ENCODE results near the gene ABCB4. TPM values are rescaled to one million over a fixed set of nuclear protein-coding genes. Genes with fewer than 3 reads are reported as not detected.

Gene ABCB4
- polyA plus RNA-seq, 3 donors = 2.4 to 3.4 (median 3.3) TPM

GRCh38 chr7:87370660-87371180, 104.8 kb downstream of the ABCB4 start:
- DNase-seq (ENCODE audit: extremely low read depth in 1 of 11, low read depth in 9 of 11, low spot score in 4 of 11) = no peak

DNA sequence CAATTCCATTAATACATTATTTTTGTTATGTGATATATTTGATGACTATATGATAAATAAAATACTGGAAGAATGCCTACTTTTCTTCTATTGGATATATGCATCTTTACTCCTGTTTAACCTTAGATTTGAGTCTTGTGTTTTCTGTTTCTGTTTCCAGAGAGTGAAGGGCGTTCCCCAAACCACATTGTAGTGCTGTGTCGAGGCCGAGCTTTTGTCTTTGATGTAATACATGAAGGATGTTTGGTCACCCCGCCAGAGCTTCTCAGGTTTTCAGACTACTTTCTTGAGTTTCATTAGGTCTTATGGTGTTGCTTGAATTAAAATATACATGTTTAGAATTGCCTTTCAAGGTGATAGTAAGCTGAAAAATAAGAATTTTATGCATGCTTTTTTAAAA, 106.3 kb downstream of the ABCB4 start:
- DNase-seq (ENCODE audit: extremely low read depth in 1 of 11, low read depth in 9 of 11, low spot score in 4 of 11) = no peak

GRCh38 chr7:87364246-87364645, 111.2 kb downstream of the ABCB4 start:
- no peak for DNase-seq (ENCODE audit: extremely low read depth in 1 of 11, low read depth in 9 of 11, low spot score in 4 of 11)

DNA sequence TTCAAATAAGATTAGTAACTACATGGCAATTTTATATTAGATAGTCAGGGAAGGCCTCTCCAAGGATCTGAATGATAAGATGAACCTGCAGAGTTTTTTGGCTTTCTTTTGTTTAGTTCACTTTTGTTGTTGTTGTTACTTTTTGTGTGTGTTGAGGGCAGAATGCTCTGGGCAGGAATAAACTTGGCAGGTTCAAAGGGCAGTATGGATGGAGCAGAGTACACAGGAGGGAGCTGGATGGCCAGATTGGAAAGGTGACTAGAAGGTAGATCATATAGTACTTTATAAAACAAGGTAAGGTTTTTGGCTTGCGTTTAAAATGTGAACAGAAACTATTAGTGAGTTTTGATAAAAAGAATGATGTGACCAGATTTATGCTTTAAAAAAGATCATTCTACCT, 112.1 kb downstream of the ABCB4 start:
- DNase-seq (ENCODE audit: extremely low read depth in 1 of 11, low read depth in 9 of 11, low spot score in 4 of 11) = no peak

- no peak for DNase-seq (ENCODE audit: extremely low read depth in 1 of 11, low read depth in 9 of 11, low spot score in 4 of 11)
These were observed 114.2 kb downstream of the ABCB4 start for GRCh38 chr7:87361320-87361719.

DNA sequence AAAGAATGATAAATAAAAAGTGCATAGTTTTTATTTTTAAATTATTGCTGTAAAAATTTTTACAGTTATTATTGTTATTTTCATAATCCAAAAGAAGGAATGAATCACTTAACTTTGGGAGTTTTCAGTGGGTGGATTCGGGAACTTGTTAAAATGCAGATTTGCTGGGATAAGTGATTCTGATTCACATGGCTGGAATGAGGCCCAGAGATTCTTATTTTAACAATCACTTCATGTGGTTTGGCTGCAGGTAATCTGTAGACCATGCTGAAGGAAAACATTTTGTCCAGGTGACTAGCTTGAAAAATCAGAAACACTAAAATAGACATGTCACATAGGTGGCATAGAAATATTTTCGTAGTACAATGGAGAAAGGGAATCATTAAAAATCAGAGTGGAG, 116.1 kb downstream of the ABCB4 start:
- DNase-seq (ENCODE audit: extremely low read depth in 1 of 11, low read depth in 9 of 11, low spot score in 4 of 11) = no peak

DNA sequence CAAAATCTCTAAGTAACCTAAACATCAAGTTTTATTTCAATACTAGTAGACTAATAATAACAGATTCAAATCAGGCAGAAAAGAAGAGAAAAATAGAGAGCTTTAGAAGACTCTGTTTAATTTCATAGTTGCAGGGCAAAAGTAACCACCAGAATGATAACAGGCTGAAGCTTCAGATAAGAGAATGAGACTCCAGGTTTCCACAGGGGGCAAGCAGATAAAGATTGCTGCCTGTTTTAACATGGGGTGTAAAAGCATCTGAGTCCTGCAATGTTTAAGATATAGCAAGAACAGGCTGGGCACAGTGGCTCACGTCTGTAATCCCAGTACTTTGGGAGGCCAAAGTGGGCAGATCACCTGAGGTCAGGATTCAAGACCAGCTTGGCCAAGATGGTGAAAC, 119.0 kb downstream of the ABCB4 start:
- no peak for DNase-seq (ENCODE audit: extremely low read depth in 1 of 11, low read depth in 9 of 11, low spot score in 4 of 11)

GRCh38 chr7:87354749-87355148, 120.7 kb downstream of the ABCB4 start:
- DNase-seq (ENCODE audit: extremely low read depth in 1 of 11, low read depth in 9 of 11, low spot score in 4 of 11) = no peak

Other genes with a start within 250 kb of the ABCB4 start
- gene CROT, start 130.0 kb downstream of the ABCB4 start, polyA plus RNA-seq (ENCODE audit: insufficient read length in 3 of 3) = 10 to 100 TPM; 25.7 to 40.1 (median 37.8) TPM
- 10 to 100 TPM; 21.9 to 26.8 (median 22.4) TPM for gene ABCB1, start 125.2 kb upstream of the ABCB4 start, polyA plus RNA-seq (ENCODE audit: insufficient read length in 3 of 3)
- 1 to 10 TPM; 1.5 to 1.9 (median 1.7) TPM for gene RUNDC3B, start 152.7 kb upstream of the ABCB4 start, polyA plus RNA-seq (ENCODE audit: insufficient read length in 3 of 3)